Suppressor macrophage (primary cell): ENCODE measurements around the gene MYO5B.

ENCODE experiments used
- DNase-seq, 4 experiments: peaks; one replicate each; pipeline ENCODE4 v3.0.0-alpha.2; 2020 to 2022

Gene MYO5B

DNA sequence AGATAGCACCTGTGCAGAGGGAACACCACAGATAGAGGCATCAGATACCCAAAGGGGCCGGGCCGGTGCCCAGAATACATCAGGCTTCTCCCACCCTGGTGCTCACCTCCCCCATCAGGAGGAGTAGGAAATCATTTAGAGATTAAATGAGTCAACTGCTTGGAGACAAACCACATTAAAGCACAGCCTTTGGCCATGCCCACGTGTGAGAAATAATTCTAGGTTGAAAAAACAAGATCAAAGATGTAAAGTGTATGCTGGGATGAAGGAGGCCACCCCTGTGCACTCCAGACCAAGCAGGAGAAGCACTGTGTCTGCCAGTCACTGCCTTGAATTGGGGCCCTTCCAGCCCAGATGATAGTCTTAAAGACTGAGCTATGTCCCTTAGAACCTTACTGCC lies 228.9 kb downstream of the MYO5B start:
- no peak for DNase-seq

DNA sequence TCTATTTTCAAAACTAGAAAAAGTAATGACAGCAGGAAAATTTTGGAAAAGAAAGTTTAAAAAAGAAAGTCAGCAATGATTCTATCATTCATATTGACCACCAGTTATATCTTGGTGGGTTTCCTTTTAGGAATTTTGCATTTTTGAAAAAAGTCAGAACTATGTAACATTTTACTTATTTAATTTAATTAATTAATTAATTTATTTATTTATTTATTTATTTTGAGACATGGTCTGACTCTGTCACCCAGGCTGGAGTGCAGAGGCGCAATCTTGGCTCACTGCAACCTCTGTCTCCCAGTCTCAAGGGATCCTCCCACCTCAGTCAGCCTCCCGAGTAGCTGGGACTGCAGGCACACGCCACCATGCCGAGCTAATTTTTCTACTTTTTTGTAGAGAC lies 231.7 kb downstream of the MYO5B start:
- DNase-seq: no peak

DNA sequence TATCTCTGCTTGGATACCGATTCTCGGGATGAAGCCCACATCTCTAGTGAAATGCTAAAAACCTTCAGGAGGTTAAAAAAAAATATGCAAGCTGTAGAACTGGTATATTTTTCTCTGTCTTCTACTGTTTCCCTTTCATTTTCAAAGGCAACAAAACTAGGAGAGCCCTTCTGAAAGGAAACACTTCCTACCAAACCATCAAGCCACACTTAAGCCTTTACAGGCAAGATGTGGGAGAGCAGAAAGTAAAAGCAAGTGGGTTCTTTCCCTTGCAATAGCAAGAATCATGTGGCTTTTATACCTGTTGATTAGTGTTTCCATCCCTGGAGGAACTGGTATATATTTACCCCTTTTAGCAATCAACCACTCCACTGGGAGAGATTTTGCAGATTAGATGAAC lies 233.7 kb downstream of the MYO5B start:
- DNase-seq: no peak

DNA sequence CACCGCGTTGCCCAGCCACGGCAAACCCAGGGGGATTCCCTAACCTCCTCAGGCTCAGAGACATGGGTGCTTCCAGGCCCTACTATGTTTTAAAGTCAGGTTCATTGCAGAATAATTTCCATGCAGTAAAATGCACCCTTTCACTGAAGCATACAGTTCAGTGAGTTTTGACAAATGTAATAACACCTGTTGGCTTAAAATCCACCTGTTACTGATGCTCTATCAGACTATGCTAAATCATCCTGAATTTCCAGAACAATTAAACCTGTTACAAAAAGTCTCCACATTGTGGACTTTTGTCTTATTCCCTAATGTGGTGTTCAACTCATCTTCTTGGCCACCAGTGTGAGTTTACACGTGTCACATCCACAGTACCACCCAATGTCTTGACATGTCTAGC lies 234.6 kb downstream of the MYO5B start:
- DNase-seq: no peak

DNA sequence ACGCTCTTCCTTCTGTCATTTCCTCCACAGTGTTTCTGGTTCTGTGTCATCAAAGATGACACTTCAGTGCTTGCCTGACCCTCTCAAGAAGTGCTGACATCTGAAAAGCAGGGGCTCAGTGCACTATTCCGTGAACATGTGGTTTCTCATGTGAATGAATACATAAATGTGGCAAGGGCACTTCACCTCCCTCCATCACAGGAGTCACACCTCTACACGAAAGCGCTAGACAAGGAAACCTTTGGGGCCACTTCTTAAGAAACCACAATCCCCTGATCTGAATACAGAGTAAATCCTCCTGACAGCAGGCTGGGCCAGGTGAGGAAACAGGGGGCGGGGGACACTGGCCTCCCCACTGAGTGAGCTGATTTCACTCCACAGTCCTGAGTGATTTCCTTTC lies 235.8 kb downstream of the MYO5B start:
- no peak for DNase-seq

DNA sequence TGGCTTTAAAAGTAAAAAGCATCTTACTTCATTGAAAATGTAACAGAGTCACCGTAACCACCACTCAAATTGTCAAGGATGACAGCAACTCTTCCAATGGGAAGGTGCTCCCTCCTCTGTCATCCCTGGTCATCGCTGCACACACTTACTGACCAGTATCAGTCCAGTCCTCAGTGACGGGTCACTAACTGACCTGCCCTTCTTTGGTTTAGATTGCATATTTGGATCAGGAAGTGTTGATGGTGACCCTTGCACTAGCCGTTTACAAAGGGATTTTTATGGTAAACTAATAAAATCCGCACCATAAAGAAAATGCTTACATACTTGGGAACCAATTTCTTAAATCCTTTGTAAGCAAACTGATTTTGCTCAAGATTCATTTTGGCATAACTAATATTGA lies 239.7 kb downstream of the MYO5B start:
- DNase-seq: no peak

DNA sequence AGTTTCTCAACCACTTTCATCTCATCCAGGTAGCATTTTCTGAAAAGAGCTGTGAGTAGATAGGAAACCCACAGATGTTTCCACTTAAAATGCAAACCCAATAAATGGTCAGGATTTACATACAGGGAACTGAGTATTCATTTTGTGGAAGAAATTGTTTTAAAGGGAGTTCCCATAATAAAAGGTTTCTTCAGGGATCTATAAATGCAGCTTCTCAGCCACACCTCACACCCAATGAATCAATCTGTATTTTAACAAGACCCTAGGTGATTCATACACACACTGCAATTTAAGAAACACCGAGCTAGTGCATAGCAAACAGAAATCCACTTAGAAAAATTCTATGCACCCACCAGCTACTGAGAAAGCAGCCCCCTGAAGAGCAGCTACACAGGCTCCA lies 241.6 kb downstream of the MYO5B start:
- DNase-seq: no peak

DNA sequence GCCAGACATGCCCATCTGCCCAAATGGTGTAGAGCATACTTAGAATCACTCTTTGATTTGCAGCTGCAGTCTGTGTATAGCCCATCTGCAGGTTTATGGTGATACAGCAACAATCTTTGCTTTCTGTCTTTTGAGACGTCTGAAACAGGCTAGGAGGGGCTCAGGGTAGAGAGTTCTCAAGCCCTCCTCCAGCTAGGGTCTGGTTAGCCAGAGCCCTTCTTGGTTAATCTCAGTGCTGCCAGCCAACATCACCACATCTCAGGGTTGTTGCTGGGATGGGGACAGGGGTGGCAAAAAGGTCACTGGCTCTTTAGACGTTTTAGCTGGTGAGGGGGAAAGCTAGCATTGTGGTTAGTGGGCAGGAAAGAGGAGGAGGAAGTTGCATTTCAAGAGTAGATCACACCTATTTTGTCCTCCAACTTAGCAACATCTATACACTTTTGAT lies 245.0 kb downstream of the MYO5B start:
- DNase-seq: no peak

DNA sequence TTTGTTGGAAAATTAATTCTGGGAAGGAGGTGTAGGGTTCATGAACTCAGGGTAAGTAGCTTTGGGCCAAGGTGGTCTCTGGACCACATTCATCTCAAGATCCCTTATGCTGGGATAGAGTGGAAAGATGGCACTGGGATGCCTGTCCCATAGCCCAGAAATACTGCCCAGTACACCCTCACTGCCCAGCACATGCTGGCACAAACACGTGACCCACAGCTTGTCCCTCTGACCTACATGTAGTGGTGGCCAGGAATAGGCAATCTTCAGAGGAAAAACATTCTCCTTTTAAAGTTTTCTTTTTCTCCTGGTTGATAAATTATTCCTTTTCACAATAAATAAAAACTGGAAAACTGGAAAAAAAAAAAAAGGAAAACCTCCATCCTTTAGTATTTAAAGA lies 246.0 kb downstream of the MYO5B start:
- DNase-seq: no peak

DNA sequence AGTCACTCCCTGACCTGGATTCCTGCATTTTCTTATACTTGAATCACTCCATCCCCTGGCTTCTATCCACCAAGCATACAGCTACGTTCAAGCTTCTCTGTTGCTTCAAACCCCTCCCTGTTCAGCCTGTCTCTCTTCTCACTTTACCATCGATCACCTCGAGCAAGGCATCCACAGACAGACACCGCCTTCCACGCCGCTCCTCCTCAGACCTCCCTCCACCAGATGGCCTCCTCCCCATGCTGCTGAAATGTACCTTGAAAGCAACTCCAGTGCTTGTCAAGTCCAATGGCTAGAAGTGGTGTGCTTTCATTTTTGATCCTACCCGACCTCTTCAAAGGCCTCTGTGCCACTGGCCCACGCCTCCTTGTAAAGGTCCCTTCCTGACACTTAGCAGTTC lies 250.3 kb downstream of the MYO5B start:
- no peak for DNase-seq

DNA sequence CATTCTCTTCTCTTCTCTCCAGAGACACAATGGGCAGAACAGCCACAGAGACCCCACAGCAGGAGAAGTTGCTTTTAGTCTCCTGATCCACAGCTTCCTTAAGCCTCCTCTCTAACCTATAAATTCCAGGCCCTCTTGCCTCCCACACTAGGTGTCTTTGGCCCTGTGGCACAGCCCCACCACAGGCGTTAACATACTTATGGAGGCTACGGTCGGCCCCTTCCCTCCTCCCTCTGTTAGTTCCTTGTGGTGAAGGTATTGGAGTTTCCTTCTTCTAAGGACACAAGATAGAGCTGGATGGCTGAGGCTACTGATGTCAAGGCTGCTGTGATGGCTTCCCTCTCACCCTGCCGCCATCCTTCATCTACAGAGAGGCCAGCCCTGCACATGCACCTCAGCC lies 258.1 kb downstream of the MYO5B start:
- DNase-seq: no peak

DNA sequence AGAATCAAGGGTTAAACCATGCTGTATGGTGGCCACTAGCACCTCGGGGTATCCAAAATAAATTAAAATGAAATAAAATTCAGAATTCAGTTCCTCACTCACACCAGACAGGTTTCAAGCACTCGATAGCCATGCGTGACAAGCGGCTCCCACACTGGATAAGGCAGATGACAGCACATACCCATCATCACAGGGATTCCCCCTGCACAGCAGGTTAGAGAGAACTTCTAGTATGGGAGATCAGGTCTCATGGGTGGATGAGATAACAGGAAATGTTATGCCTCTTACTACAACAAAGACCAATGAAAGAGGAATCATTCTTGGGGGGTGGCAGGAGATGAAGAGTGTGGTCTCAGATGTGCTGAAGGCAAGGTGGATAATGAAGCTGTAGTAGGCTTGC lies 259.7 kb downstream of the MYO5B start:
- peak in 1 of 4 experiments; percentile 21 for DNase-seq

DNA sequence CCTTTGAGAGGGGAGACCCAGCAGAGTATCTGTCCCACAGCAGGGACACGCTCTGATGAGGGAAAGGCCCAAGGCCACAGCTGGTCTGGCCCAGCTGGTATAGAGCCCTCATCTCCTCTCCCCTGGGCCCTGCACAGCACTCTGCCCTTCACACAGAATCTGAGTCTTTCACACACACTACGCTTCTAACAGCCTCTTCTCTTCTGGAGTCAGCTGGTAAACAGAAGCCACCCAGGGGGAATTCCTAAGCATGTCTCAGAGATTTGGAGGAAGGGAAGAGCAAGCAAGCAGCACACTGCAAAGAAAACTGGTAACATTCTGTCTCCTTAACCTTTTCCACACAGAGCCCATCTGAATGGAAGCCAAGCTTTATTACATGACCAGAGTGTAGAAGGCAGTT lies 260.5 kb downstream of the MYO5B start:
- DNase-seq: peak in 1 of 4 experiments; percentile 28

DNA sequence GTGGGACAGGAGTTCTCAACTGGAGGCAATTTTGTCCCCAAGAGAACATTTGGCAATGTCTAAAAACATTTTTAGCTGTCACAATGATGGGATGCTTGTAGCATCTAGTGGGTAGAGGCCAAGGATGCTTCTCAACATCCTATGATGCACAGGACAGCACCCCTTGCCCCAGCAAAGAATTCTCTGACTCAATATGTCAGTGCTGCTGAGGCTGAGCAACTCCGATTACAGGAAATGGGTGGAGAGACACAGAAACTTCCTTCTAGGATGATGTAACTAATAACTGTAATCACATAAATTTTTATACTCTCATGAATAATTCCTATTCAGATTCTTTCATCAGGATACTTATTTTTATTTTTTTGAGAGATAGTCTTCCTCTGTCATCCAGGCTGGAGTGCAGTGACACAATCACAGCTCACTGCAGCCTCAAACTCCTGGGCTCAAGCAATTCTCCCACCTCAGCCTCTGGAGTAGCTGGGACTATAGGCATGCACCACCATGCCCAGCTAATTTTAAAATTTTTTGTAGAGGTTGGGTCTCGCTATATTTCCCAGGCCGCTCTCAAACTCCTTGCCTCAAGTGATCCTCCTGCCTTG lies 261.3 kb downstream of the MYO5B start:
- DNase-seq: peak in 3 of 4 experiments; percentile 8 to 42 (median 29)

DNA sequence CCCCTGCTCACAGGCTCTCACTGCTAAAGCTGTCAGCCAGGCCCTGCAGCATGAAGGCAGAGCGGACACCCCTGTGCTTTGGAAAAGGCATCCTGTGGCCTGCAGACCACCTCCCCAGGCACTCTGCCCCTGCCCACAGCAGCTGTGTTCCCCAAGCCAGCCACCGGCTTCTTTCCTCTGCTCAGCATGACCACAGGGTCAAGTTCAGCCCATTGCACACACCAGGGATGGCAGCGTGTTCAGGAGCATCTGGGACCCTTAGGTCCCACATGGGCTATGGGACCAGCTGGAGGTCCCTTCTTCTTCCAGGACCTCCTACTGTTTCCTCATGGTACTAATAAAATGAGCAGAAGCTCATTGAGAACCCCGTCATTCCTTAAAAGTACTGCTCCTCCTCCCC lies 263.2 kb downstream of the MYO5B start:
- DNase-seq: no peak

DNA sequence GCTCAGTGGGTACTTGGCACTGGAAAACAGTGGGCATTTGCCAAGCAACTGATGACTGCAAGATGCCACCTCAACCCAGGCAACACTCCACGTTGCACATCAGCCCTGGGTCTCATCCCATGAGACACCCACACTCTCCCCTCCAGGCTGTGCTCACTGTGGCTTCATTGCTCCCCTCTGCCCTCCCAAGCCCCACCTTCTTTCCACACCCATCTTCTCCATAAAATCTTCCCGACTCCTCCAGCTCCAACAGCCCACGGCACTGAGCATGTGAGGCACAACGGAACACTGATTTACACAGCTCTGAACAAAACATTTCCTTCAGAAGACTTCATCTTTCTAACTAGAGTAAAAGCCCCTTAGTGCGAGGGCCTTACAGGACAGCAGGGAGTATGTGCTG lies 263.8 kb downstream of the MYO5B start:
- DNase-seq: no peak

DNA sequence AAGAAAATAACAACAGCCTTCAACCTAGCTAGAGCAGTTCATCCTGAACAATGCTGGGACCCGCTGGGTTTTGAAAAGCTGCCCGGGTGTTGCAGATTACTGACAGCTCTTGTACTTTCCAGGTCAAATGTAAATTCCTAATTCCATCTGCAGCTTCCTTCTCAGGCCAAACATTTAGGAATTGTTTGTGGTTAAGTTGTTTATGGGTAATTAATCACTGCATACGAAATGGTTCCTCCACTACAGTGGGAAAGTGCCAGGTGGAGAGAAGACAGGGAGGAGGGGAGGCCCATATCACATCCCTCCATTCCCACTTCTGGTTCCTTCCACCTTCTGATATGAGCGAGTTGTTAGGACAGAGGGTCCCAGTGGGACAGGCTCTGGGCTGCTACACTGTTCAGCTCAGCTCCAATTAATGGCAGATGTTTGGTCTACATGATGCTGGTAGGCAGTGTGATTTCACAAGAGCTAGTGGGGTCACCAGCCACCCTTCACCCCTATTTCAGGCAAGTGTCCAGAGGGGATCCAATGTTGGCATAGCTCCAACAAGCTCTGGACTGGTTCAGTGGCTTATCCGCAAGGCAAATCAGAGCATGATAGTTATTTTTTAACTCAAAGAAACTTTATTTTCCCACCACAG lies 268.7 kb downstream of the MYO5B start:
- DNase-seq: no peak

DNA sequence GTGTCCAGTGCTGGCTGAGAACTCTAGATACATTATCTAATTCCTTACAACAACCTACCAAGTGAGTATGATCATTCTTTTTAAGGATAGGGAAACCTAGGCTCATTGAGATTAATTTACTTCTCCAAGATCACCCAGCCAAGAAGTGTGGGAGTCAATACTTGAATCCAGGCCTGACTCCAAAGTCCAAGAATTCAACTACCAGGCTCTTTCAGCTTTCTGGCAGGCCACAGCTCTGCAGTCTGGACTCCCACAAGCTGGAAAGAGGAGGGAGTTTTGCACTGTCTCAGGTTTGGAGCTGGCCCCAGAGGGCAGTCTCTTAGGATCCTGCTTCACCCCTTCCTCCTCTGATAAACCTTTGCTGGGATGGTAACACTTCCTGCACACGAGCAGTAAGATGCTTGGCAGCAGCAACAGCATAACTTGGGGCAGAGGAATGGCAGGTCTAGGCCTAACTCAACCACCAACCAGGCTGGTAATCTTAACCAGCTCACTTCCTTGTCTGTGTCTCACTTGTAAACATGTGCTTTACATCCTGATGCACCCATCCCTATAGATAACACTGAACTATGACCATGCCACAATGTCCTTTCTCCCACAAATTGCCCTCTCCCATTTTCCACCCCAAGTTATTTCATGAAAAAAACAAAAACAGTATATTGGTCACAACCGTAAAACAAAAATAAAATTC lies 270.5 kb downstream of the MYO5B start:
- DNase-seq: no peak

DNA sequence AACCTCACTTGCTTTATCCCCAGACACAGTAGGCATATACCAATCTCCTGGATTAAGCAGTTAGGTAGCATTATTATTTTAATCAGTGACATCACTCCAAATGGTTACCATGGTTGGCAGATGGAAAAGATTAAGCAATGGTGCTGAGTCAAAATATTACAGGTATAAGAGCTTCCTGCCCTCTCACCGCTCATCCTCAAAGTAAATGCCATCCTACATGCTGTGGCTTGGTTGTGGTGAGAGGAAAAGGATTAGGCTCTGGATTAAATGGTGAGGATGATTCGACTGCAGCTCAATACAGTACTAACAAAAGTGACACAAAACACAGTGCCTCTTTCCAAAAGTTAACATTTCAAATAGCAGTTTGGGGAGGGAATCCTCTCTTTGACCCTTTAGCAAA lies 272.7 kb downstream of the MYO5B start:
- DNase-seq: no peak

DNA sequence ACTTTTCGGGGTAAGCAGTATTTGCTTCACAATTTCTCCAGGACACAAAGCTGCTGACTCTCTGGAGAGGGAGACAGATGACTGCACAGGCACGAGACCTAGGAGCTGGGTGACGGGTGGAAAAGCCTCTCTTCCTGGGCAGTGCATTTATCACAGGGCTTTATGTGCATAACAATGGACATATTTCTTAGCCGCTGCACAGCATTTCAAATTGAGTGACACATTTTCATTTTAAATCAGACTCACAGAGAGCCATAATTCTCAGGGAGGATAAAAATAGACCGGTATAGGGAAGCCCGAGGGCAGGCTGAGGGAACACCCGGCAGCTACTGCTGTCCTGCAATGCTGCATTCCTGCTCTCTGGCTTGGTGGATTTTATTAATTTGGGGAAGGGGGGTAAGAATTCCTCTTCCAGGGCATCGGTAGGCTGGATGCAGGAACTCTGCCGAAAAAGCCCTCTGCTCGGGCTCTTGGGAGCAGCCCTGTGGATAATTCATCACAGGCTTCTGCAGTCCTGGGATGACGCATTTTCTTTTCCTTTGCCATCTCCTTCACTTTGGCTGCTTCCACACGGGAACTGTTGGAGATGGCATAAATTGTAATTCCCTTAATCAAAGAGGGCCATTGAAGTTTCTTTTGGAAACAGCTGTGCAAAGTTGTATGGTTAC lies 273.5 kb downstream of the MYO5B start:
- peak in 2 of 4 experiments; percentile 12 to 35 for DNase-seq

DNA sequence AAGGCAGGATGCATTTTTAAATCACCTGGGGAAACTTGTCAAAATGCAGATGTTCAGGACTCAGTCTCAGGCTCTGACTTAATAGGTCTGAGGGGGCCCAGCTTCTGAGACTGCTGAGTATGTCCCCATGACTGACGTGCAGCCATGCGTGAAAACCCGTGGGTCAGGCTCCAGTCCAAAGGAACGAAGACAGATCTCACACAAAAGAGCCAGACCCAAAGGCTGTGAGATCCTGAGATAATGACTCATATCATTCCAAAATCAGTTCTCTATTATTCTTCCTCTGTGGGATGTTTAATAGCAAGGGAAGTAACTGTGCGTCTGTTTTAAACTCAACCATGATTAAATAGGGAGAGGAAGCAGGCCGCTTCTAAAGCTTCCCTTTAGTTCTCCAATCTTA lies 274.2 kb downstream of the MYO5B start:
- DNase-seq: peak; percentile 21 to 68 (median 40)

DNA sequence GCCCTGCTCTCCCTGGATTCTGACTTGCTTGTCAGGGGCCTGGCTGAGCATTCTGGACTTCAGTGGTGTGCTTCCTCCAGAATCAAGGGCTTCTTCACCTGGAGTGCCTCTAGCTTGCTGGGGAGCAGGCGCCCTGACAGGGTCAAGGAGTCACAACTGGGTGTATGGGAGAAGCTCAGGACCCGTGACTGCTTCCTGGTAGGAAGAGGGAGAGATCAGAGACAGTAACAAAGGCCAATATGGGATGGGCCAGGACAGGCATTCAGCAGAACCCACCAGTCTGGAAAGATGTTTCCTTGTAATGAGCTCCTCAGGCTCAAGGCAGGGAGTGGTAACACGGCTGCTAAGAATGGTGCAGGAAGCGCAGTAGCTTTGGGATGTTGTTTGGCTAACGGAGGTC lies 277.2 kb downstream of the MYO5B start:
- no peak for DNase-seq

DNA sequence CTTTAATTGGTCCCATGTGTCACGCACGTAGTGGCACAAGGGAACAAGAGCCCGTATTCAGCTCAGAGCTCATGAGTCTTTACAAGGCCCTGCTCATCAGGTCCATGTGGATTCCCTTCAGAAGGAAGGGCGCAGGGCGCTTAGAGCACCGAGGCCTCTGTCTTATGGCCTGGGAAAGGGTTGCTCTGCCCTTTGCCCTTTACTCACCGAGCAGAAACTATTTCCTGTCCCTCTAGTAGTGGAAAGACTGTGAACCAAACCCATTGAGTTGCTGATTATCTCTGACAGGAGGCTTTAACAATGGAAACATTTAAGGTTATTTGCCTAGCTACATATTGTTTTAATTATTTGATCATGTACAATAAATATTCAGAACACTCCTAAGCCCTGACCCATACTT lies 279.6 kb downstream of the MYO5B start:
- DNase-seq: no peak

DNA sequence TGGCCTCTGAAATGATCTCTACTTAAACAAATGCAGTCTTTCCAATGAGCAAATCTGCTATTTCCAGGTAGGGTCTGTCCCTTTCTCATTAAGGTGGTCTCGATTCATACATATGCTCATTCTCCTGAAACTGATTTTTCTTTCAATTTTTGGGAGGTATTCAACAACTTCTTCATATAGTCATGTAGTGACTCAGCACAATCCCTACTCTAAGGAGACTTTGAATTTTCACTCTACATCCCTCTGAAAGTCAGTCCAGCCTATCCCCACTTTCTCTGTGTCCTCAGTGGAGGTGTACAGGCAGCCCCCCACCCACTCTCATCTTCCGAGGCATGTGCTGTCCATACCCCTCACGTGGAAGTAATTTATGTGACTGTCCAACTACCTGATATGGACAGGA lies 281.7 kb downstream of the MYO5B start:
- DNase-seq: no peak
